ENCODE results near the gene RGR. TPM values are rescaled to one million over a fixed set of nuclear protein-coding genes. Genes with fewer than 3 reads are reported as not detected.

The RGR gene
- total RNA-seq, 1 donor from 2014 or later, result not detected

DNA sequence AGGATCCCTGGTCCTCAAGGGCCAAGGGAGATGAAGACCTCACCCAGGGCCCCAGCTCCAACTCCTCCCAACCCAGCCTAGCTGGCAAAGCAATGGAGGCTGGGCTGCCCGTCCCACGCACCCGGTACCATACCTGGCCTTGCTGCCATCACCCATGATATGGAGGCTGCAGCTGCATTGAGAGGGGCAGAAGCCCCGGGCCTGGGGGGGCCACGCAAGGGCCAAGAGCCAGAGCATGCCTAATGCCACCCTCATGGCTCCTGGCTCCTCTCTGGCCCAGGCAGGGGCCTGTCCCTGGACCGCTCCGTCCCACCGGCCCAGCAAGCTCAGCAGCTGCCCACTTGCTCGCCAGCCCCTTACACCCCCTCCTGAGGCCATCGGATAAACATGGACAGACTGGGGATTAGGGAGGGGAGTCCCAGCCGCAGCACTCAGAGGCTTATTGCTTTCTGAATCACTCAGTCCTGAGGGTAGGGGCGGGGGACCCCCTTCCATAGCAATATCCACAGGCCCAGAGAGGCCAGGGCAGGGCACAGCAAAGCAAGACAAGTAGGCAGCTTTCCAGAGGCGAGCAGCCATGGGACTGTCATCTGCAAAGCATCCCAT, 3.6 kb upstream of the RGR start, which contains the start of gene LRIT1:
Gene LRIT1, minus strand, starts transcription at position 362 of the 606 bp plus-strand sequence. Its CDS starts 107 bp downstream, at position 255.
- Mint-ChIP-seq H3K27me3 (ENCODE audit: unreplicated experiment) (peaks cover 7% of the 10 kb centered on the region), H3K9me3 (ENCODE audit: unreplicated experiment) (no peaks in the 10 kb centered on the region), H3K27ac (ENCODE audit: unreplicated experiment) (no peak within 1 kb of the TSS), H3K4me1 (ENCODE audit: unreplicated experiment) (no peaks in the 10 kb centered on the region), H3K4me3 (ENCODE audit: unreplicated experiment) (no peak within 1 kb of the TSS), H3K36me3 (ENCODE audit: low read depth, unreplicated experiment) (no peaks in the 10 kb centered on the region)
- TF ChIP-seq, protein P1, sequence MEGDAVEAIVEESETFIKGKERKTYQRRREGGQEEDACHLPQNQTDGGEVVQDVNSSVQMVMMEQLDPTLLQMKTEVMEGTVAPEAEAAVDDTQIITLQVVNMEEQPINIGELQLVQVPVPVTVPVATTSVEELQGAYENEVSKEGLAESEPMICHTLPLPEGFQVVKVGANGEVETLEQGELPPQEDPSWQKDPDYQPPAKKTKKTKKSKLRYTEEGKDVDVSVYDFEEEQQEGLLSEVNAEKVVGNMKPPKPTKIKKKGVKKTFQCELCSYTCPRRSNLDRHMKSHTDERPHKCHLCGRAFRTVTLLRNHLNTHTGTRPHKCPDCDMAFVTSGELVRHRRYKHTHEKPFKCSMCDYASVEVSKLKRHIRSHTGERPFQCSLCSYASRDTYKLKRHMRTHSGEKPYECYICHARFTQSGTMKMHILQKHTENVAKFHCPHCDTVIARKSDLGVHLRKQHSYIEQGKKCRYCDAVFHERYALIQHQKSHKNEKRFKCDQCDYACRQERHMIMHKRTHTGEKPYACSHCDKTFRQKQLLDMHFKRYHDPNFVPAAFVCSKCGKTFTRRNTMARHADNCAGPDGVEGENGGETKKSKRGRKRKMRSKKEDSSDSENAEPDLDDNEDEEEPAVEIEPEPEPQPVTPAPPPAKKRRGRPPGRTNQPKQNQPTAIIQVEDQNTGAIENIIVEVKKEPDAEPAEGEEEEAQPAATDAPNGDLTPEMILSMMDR (IDR thresholded peaks at IDR 0.05; ENCODE audit: unreplicated experiment), result no peak
- DNase-seq (ENCODE audit: low spot score), result no peak

DNA sequence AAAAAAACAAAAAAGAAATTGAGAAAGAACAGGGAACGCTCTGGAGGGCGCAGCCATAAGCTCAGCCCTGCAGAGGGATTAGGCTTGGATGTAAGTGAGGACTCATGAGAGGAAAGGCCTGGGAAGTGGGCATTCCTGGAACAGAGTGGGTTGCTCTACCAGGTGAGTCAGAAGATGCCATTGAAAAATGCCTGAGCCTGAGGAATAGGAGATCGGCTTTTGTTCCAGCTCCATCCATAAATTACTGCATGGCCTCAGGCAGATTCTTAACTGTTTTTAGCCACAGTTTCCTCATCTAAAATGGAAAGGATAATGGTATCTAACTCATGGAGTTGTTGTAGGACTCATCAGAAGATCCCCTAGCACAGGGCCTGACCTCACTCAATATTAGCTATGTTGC, 1.1 kb upstream of the RGR start:
- TF ChIP-seq, protein P1 (IDR thresholded peaks at IDR 0.05; ENCODE audit: unreplicated experiment), result no peak
- Mint-ChIP-seq H3K27ac (ENCODE audit: unreplicated experiment) (no peak overlapping the region), H3K4me1 (ENCODE audit: unreplicated experiment) (no peaks in the 10 kb centered on the region), H3K27me3 (ENCODE audit: unreplicated experiment) (peaks cover 7% of the 10 kb centered on the region), H3K9me3 (ENCODE audit: unreplicated experiment) (no peaks in the 10 kb centered on the region), H3K36me3 (ENCODE audit: low read depth, unreplicated experiment) (no peaks in the 10 kb centered on the region), H3K4me3 (ENCODE audit: unreplicated experiment) (no peak overlapping the region)
- DNase-seq (ENCODE audit: low spot score), result no peak

DNA sequence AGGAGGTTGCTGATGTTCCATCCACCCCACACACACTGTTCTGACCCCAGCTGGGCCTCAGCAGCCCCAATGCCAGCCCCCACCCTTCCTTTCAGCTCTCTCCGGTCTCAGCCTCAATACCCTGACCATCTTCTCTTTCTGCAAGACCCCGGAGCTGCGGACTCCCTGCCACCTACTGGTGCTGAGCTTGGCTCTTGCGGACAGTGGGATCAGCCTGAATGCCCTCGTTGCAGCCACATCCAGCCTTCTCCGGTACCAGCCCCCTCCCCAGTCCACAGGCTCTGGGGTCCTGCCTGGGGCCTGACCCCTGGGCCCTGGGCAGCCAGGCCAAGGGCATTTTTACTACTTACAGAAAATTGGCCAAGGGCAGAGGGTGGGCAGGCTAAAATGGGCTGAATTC, 2.6 kb downstream of the RGR start:
- Mint-ChIP-seq H3K9me3 (ENCODE audit: unreplicated experiment) (no peaks in the 10 kb centered on the region), H3K36me3 (ENCODE audit: low read depth, unreplicated experiment) (no peaks in the 10 kb centered on the region), H3K27ac (ENCODE audit: unreplicated experiment) (no peak overlapping the region), H3K4me1 (ENCODE audit: unreplicated experiment) (no peaks in the 10 kb centered on the region), H3K27me3 (ENCODE audit: unreplicated experiment) (peaks cover 2% of the 10 kb centered on the region), H3K4me3 (ENCODE audit: unreplicated experiment) (no peak overlapping the region)
- DNase-seq (ENCODE audit: low spot score), result no peak
- TF ChIP-seq, protein P1 (IDR thresholded peaks at IDR 0.05; ENCODE audit: unreplicated experiment), result no peak

DNA sequence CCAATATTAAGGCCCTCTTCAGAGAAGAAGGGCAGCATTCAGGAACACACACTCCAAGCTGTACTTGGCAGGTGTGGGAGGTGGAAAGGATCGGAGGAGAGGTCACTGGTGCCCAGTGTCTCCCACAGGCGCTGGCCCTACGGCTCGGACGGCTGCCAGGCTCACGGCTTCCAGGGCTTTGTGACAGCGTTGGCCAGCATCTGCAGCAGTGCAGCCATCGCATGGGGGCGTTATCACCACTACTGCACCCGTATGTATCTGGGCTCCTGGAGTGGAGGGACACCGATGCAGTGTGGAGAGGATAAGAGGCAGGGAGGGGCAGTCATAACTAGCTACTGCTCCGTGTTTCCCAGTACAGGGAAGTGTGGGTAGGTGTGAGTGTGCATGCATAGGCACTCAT, 3.9 kb downstream of the RGR start:
- Mint-ChIP-seq H3K27ac (ENCODE audit: unreplicated experiment) (no peak overlapping the region), H3K4me1 (ENCODE audit: unreplicated experiment) (no peaks in the 10 kb centered on the region), H3K9me3 (ENCODE audit: unreplicated experiment) (no peaks in the 10 kb centered on the region), H3K27me3 (ENCODE audit: unreplicated experiment) (peaks cover 2% of the 10 kb centered on the region), H3K4me3 (ENCODE audit: unreplicated experiment) (no peak overlapping the region), H3K36me3 (ENCODE audit: low read depth, unreplicated experiment) (no peaks in the 10 kb centered on the region)
- TF ChIP-seq, protein P1 (IDR thresholded peaks at IDR 0.05; ENCODE audit: unreplicated experiment), result no peak
- DNase-seq (ENCODE audit: low spot score), result no peak

DNA sequence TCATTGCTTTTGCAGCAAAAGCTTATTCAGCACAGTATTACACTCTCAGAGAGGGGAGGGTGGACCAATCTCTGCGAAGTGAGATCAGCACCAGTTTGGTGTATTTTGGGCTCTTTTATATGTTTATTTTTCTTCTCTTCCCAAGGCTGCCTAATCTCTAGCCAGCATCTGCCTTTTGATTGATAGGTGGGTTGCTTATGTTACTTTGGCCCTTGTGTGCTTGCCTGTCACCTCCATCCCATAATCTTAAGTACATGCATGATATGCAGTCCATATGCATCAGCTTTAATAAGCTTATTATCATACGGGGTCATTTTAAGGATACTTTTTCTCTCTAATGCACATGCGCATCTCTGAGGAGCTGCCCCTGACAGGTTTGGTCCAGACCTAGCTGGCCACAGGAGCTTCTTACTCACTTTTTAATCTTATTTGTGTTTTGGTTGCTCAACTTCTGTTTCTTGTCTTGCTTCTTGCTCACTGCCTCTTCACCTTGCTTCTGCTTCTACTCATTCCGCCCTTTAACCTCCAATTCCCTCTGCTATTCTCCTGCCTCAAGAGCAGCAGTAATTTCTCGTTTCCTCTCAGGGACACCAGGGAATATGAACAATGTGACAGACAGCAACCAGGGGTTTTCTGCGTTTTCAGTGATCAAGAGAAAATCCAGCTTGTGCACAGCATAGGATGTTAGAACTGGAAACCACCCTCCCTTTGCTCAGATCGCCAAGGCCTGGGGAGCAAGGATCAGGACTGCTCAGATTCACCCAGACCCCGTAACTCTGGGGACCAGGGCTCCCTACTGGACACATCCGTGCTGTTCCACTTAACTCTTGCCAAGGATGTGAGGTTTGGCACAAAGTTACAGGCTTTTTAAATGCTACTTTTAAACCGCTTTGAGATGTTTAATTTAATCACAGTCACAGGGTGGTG, 10.0 kb downstream of the RGR start:
- TF ChIP-seq, protein P1 (IDR thresholded peaks at IDR 0.05; ENCODE audit: unreplicated experiment), result no peak
- Mint-ChIP-seq H3K36me3 (ENCODE audit: low read depth, unreplicated experiment) (no peaks in the 10 kb centered on the region), H3K4me3 (ENCODE audit: unreplicated experiment) (no peak overlapping the region), H3K27me3 (ENCODE audit: unreplicated experiment) (peaks cover 8% of the 10 kb centered on the region), H3K9me3 (ENCODE audit: unreplicated experiment) (no peaks in the 10 kb centered on the region), H3K4me1 (ENCODE audit: unreplicated experiment) (no peaks in the 10 kb centered on the region), H3K27ac (ENCODE audit: unreplicated experiment) (no peak overlapping the region)
- no peak for DNase-seq (ENCODE audit: low spot score)

All from endothelial cell (in vitro differentiated cells).